HG03558 (cell line): ENCODE data around the gene NAA10.

Source experiments
- ATAC-seq: cut with Tn5 transposase; IDR thresholded peaks from one replicate; pipeline ENCODE4 v1.9.1; 2021; ENCODE audit warnings: moderate number of reproducible peaks; ENCODE audit not compliant: unreplicated experiment; ENCODE audit errors: extremely low read depth

NAA10 gene

DNA sequence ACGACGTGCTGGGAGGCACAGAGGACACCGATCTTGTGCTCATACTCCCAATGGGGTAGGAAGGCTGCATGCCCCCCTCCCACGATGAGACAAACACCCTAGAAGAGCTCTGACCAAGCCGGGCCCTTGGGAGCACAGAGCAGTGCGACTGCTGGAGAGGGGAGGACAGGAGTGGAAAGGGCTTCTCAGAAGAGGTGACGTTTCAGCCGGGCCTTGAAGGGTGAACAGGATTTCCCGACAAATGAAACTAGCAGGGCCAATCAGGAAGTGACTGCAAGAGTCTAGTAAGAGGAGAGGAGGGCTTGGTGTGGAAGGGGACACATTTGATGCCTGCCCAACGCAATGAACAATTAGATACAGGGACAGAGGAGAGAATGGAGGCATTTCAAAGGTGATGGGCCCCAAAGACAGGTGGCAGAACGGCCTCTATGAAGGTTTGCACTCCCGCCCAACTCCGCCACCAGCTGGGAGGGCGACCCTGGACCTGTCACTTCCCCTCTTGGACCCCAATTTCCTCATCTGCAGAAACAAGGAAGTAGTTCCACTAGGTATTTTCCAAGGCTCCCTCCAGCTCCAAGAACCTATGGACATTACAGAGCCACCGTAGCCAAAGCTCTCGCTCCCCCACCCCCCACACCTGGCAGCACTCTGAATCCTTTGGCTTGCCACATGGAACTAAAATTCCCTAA, 32.8 kb upstream of the NAA10 start:
- no peak for ATAC-seq

DNA sequence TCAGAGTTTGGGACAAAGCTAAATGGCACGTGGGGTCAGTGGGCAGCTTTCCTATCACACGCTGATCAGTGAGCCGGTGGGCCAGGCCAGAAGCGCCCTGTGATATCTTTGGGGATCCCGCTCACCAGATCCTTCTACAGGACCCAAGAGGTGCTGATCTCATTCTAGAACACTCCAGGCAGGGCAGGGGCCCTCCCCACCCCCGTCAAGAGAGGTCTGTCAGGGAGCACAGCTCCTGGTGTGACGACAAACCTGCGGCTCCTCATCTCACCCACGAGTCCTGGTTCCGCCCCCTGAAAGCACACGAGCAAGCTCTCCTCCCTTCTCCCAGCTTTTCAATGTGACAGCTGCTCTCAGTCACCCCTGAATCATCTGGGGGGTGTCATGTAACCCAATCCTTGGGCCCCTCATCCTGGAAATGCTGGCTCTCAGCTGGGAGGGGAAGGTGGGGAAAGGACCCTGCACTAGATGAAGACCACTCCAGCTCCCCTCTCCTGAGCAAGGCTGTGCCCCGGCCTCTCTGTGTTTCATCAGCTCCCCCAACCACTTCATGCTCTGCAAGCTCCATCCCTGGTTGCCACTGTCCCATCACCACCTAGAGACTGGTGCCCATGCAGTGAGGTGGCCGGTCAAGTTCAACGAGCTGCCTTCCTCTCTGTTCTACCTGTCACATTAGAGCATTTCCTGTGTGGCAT, 32.2 kb upstream of the NAA10 start:
- no peak for ATAC-seq

DNA sequence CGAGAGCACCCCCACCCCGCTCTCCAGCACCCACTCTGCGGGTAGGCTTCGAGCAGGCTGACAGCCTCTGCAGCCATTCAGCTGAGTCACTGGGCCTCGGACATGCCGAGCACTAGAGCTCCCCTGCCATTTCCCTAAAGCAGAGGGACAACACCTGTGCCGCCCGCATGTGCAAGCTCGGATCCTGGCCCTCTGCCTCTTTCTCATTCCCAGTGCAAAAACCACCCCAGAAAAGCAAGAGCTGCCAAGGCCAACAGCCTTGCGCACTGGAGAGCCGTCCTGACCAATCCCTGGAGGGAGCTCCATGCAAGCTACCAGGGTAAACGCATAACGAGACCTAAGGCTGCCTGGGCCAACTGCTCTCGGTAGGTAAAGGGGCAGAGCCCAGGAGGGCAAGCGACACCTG, 31.4 kb upstream of the NAA10 start:
- ATAC-seq, result no peak

- no peak for ATAC-seq
Observed at GRCh38 chrX:153965406-153965805, 30.6 kb upstream of the NAA10 start.

DNA sequence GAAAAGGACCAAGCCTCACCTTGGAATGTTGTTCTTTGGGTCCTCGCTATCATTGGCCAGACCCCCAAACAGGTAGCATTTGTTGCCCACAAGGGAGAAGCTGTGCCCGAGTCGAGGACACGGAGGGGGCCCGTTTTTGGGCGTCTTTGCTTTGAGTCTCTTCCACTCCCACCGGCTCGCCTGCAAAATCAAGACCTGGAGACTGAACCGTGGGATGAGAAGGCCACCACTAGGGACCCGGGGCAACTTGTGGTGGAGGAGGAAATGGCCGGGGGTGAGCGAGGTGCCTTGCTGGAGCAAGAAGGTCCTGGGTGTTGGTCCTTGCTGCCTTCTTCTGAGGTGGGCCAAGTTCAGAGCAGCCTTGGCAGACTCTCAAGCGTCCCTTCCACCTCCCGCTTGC, 29.3 kb upstream of the NAA10 start:
- no peak for ATAC-seq

DNA sequence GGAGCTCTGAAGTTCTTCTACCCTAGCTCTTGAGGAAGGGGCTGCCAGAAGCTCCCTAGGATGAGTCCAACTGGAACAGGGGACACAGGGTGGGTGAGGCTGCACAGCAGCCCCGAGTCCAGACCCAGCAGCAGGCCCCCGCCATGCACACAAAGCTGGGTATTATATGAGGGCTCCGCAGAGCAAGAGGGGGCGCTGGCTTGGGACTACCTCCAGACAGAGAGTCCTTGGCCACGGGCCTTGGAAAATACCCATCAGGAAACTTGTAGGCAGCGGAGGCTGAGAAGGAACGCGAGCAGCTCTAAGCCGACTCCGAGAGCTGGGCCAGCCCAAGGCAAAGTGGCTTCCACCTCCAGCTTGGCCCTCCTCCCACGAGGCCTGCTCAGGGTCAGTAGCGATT, 28.7 kb upstream of the NAA10 start:
- ATAC-seq, result no peak

GRCh38 chrX:153961292-153961691, 26.5 kb upstream of the NAA10 start:
- no peak for ATAC-seq

- ATAC-seq, result no peak
Observed at GRCh38 chrX:153960786-153961185, 25.9 kb upstream of the NAA10 start.

DNA sequence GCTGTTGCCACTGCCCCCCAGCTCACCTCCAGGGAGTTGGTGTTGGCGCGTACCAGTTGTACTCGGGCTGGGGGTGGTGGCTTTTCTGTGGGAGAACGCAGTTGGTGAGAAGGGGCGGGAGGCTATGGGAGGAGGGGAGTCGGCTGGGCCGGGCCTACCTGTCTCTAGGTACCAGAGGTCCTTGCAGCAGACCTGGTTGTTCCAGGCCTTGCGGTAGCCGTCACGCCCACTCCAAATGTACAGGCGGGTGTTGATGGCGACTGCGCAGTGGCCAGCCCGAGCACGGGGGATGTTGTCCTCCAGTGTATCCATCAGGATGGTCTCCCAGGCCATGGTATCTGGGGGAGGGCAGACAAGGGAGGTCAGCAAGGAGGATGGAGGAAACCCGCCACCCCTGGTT, 25.2 kb upstream of the NAA10 start:
- no peak for ATAC-seq

GRCh38 chrX:153959649-153960048, 24.8 kb upstream of the NAA10 start:
- no peak for ATAC-seq

GRCh38 chrX:153958605-153959004, 23.8 kb upstream of the NAA10 start:
- ATAC-seq, result no peak

DNA sequence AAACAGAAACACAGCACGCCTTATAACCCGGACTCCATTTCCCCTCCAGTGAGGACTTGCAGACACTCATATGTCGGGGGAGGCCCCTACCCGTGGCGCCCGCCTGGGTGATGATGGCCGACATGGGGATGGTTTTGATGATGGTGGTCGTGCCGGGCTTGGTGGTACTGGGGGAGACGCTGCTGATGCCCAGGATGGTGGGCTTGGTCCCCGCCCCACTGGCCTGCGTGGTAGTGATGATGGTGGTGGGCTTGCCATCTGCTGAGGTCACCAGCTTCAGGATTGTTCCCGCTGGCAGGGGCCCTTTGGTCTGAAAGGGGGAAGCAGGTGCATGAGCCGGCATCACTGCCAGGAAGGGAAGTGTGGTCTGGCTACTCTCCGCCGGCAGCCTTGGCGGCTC, 22.4 kb upstream of the NAA10 start:
- no peak for ATAC-seq

DNA sequence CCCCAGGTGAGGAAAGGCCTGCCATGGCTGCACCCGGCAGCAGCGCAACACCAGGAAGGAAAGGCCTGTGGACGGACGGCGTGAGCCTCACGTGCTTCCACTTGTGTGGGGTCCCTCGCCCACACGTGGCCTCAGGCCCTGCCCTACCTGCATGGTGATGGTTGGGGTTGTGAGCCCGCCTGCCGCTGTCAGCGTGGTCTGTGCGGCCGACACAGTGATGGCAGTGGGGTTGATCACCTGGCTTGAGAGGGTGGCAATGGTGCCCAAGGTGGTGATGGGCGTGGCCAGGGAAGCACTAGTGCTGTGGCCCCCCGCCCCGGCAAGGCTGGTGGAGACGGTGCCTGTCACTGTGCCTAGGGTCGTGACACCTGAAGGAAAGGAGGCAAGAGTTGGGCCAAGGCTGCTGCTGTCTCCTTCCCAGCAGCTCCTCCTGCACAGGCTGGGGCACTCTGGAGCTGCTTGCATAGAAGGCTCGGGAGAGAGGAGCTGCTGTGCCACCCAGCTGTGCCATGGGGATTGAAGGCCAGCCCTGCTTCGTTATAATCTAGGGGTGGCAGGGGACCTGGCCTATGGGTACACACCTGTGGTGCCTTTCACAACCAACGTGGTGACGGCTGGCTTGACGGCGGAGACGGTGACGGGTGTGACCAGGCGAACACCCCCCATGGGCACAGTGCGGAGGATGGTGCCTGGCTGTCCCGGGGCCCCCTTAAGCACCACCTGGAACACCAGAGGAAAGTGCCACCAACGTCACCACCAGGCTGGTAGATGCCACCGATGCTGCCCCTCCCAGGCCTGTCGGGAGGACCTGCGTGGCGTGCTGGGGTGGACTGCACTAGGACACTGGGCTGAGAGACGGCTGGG, 21.4 kb upstream of the NAA10 start:
- no peak for ATAC-seq

DNA sequence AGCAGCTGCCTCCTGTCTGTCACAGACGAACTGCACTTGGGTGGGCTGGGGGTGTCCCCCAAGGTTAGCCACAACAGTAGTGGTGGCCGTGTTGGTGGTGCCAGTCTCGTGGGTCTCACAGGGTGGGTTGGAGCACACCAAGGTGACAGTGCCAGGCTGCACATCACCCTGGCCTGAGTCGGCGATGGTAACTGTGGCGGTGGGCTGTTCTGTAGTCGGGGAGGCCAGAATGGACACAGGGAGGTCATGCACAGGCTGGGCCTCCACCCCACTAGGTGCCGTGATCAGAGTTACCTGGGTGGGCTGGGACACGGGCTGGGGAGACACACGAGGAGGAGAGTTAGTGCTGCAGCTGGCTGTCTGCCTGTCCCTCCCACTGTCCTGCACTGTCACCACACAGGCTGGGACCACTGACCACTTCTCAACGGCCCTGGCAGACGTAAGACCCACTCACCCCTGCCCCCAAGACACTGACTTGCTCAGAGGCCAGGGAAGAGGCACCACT, 20.4 kb upstream of the NAA10 start:
- ATAC-seq, result no peak

DNA sequence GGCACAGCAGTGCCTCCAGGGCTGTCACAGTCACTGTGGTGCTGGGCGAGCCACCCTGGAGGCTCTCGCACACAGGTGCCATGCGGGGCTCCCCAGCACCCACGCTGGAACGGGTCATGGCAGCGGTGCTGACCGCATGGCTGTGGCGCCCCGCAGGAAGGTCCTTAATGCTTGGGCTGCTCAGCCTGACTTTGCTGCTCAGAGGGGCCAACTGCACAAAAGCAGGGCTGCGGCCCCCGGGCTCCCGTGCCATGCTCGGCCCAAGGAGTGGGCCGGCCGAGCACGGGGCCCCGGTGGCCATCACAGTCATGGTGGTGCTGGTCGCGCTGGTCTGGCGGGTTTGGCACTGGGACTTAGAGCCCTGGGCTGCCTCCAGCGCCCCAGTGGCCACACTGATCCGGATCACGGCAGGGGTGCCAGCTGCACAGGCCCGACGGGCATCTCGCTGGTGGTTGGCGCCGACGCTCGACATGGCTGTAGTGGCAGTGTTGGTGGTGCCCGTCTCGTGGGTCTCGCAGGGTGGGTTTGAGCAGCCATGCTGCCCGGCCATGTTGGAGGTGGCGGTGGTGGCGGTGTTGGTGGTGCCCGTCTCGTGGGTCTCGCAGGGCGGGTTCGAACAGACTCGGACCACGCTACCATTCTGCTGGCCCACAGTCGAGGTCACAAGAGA, 19.9 kb upstream of the NAA10 start:
- ATAC-seq, result no peak

DNA sequence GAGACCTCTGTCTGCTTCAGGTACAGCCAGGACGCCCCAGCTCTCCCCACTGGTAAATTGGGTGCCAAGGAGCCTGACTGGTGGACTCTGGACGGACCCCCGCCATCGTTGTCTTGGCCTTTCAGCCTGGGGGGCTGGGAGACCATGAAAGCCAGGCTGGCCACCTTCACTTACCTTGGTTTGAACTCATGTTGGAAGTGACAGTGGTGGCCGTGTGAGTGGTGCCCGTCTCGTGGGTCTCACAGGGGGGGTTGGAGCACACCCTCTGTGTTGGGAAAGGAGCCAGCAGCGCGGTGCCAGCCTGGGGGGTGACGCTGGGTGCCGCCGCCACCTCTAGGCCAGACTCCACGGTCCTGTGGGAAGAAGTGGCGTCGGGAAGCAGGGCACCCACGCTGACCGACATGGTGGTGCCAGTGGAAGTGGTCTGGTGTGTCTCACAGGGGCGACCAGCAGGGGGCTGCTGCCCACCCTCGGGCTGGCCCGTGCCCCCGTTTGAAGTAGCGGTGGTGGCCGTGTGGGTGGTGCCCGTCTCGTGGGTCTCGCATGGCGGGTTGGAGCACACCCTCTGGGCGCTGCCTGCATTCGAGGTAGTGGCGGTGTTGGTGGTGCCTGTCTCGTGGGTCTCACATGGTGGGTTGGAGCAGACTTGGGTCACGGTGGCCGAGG, 19.2 kb upstream of the NAA10 start:
- ATAC-seq, result no peak

- no peak for ATAC-seq
Observed at GRCh38 chrX:153953342-153953830, 18.5 kb upstream of the NAA10 start.

- no peak for ATAC-seq
Observed at GRCh38 chrX:153952373-153953026, 17.7 kb upstream of the NAA10 start.

- no peak for ATAC-seq
Observed at GRCh38 chrX:153951683-153952372, 17.0 kb upstream of the NAA10 start.
